ENCODE measurements around the gene ZNF771.

DNA sequence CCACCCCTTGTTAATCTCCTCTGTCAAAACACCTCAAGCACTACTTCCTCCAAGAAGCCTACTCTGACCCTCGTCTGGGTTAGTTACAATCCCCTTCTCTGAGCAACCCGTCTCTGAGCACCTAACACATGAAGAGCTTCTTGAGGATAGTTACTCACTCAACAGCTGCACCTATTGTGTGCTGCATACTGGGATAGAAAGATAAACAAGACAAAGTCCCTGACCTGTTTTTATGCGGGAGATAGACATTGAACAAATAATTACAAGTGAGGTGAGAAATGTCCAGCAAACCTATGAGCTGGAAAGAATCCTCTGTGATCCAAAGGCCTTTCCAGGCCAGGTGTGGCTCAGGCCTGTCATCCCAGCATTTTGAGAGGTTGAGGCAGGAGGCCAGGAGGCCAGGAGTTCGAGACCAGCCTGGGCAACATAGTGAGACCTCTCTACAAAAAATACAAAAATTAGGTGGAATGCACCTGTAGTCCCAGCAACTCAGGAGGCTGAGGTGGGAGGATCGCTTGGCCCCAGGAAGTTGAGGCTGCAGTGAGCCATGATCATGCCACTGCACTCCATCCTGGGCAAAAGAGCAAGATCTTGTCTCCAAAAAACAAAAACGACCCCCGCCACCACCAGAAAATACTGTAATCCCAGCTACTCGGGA is 5.5 kb upstream of the ZNF771 start:
- TF ChIP-seq, protein P1, sequence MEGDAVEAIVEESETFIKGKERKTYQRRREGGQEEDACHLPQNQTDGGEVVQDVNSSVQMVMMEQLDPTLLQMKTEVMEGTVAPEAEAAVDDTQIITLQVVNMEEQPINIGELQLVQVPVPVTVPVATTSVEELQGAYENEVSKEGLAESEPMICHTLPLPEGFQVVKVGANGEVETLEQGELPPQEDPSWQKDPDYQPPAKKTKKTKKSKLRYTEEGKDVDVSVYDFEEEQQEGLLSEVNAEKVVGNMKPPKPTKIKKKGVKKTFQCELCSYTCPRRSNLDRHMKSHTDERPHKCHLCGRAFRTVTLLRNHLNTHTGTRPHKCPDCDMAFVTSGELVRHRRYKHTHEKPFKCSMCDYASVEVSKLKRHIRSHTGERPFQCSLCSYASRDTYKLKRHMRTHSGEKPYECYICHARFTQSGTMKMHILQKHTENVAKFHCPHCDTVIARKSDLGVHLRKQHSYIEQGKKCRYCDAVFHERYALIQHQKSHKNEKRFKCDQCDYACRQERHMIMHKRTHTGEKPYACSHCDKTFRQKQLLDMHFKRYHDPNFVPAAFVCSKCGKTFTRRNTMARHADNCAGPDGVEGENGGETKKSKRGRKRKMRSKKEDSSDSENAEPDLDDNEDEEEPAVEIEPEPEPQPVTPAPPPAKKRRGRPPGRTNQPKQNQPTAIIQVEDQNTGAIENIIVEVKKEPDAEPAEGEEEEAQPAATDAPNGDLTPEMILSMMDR (IDR thresholded peaks at IDR 0.05) = no peak
- no peak for TF ChIP-seq POLR2A (IDR thresholded peaks at IDR 0.05)

All from esophagus squamous epithelium (tissue), 4 donors.